Activated T-cell treated with anti-CD3 and anti-CD28 coated beads for 48 hours (primary cell): ENCODE measurements around the gene RECK.
"Not testable (repeated sequence)": the region's sequence is repeated elsewhere in the genome, so short reads cannot be mapped to it uniquely, and the experiment has no call there.

ENCODE experiments used
- DNase-seq: peaks from one replicate; pipeline ENCODE4 v3.0.0-alpha.2; 2020; ENCODE audit warnings: low read depth

Gene RECK

GRCh38 chr9:36158122-36158521 lies 121.4 kb downstream of the RECK start:
- no peak for DNase-seq

GRCh38 chr9:36158917-36159316 lies 122.2 kb downstream of the RECK start:
- DNase-seq: no peak

GRCh38 chr9:36159509-36159908 lies 122.8 kb downstream of the RECK start:
- DNase-seq: not testable (repeated sequence)

GRCh38 chr9:36160126-36160525 lies 123.4 kb downstream of the RECK start:
- not testable (repeated sequence) for DNase-seq

GRCh38 chr9:36161187-36161586 lies 124.5 kb downstream of the RECK start:
- DNase-seq: no peak

GRCh38 chr9:36162211-36162738 lies 125.6 kb downstream of the RECK start:
- no peak for DNase-seq

GRCh38 chr9:36163049-36163785 lies 126.5 kb downstream of the RECK start:
- DNase-seq: no peak

- DNase-seq: no peak
Measured at GRCh38 chr9:36163786-36164170, 127.1 kb downstream of the RECK start.

GRCh38 chr9:36164372-36164771 lies 127.7 kb downstream of the RECK start:
- no peak for DNase-seq

GRCh38 chr9:36164989-36165388 lies 128.3 kb downstream of the RECK start:
- no peak for DNase-seq

GRCh38 chr9:36165826-36166167 lies 129.1 kb downstream of the RECK start:
- DNase-seq: no peak

- DNase-seq: peak; percentile 86
Measured at GRCh38 chr9:36166168-36166927, 129.6 kb downstream of the RECK start.

GRCh38 chr9:36169166-36169565 lies 132.5 kb downstream of the RECK start, which contains the start of gene CCIN:
TSS of gene CCIN (plus strand) at chr9:36169388. CDS start at chr9:36169503, 115 bp downstream.
- no peak for DNase-seq

GRCh38 chr9:36169708-36170107 lies 133.0 kb downstream of the RECK start:
- DNase-seq: no peak

GRCh38 chr9:36170531-36170930 lies 133.8 kb downstream of the RECK start:
- DNase-seq: no peak

GRCh38 chr9:36173861-36174260 lies 137.1 kb downstream of the RECK start:
- no peak for DNase-seq
